Measurements from ENCODE around the gene ALPI. TPM values are rescaled to one million over a fixed set of nuclear protein-coding genes. Genes with fewer than 3 reads are reported as not detected.
"Not testable (repeated sequence)": the region's sequence is repeated elsewhere in the genome, so short reads cannot be mapped to it uniquely, and the experiment has no call there.

Gene ALPI
- total RNA-seq = not detected
- not detected for polyA plus RNA-seq (2013, experiment 1 of 2)
- not detected for polyA plus RNA-seq (2013, experiment 2 of 2)
- long read RNA-seq, experiment 1 = 0 reads
- long read RNA-seq, experiment 2 = 0 reads
- long read RNA-seq, experiment 3 = 0 reads
- long read RNA-seq, experiment 4 = 0 reads

DNA sequence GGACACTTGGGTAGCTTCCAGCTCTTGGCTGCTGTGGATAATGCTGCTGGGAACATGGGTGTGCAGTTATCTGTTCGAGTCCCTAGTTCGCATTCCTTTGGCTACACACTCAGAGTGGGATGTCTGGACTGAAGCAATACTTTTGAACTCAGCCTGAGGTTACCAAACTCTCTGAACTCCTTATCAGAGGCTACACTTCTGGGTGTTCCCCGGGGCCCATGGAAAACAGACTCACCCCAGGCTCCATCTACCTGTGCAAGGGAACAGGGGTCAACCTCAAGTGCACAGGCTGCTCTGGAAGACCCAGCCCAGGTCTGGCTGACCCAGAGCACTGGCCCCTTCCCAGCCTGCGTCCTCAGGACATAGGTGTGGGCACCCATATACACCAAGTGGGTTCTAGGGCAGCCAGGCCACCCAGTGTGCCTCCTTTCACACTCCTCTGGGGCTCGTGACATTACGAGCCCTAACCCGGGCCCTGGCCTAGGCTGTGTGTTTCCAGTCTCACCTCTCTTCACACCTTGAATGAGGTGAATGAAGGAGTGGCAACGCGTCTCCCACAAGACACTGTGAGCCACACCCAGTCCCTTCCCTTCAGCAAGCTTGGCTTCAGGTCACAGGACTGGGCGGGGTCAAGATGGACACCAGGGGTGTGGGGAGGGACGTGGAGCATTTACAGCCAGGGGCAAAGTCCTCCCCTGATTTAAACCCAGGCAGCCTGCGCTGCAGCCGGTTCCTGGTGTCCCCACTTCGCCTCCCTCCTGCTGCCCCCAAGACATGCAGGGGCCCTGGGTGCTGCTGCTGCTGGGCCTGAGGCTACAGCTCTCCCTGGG, at the start of gene ALPI:
ALPI (plus strand) TSS at position 728 of the 830 bp plus-strand sequence; CDS start at position 775, 47 bp downstream.
- H3K27ac Mint-ChIP-seq = no peak within 1 kb of the TSS
- H3K4me1 Mint-ChIP-seq = peaks cover 1% of the 10 kb centered on the region
- Histone ChIP-seq H3K27ac (ENCODE audit: low read depth, low read length) (no peak within 1 kb of the TSS), H3K27me3 (ENCODE audit: control insufficient read depth, insufficient read depth, low read length, poor library complexity, severe bottlenecking) (no peaks in the 10 kb centered on the region), H3K9me3 (ENCODE audit: control insufficient read depth, low read length) (no peaks in the 10 kb centered on the region), H3K9ac (ENCODE audit: extremely low read depth, low read length, poor library complexity, severe bottlenecking) (no peak within 1 kb of the TSS), H3K4me1 (ENCODE audit: control insufficient read depth, insufficient read depth, low read length) (no peaks in the 10 kb centered on the region), H3K4me3 (ENCODE audit: low read length) (no peak within 1 kb of the TSS), H3K36me3 (ENCODE audit: control insufficient read depth, insufficient read depth, low read length) (no peaks in the 10 kb centered on the region)
- TF ChIP-seq, protein P1, sequence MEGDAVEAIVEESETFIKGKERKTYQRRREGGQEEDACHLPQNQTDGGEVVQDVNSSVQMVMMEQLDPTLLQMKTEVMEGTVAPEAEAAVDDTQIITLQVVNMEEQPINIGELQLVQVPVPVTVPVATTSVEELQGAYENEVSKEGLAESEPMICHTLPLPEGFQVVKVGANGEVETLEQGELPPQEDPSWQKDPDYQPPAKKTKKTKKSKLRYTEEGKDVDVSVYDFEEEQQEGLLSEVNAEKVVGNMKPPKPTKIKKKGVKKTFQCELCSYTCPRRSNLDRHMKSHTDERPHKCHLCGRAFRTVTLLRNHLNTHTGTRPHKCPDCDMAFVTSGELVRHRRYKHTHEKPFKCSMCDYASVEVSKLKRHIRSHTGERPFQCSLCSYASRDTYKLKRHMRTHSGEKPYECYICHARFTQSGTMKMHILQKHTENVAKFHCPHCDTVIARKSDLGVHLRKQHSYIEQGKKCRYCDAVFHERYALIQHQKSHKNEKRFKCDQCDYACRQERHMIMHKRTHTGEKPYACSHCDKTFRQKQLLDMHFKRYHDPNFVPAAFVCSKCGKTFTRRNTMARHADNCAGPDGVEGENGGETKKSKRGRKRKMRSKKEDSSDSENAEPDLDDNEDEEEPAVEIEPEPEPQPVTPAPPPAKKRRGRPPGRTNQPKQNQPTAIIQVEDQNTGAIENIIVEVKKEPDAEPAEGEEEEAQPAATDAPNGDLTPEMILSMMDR (conservative IDR thresholded peaks at IDR 0.05) = no peak
- no peak within 1 kb of the TSS for H3K4me3 Mint-ChIP-seq
- 87 to 91% methylated on average over 4 to 14 of the region's 14 CpGs for WGBS, 2 experiments (ENCODE audit: insufficient coverage in 1 of 2, insufficient read length in 1 of 2)
- peaks cover 15% of the 10 kb centered on the region for H3K27me3 Mint-ChIP-seq (ENCODE audit: insufficient read depth)
- no peaks in the 10 kb centered on the region for H3K9me3 Mint-ChIP-seq
- DNase-seq = peak; percentile 47
- no peaks in the 10 kb centered on the region for H3K36me3 Mint-ChIP-seq (ENCODE audit: low read depth)

DNA sequence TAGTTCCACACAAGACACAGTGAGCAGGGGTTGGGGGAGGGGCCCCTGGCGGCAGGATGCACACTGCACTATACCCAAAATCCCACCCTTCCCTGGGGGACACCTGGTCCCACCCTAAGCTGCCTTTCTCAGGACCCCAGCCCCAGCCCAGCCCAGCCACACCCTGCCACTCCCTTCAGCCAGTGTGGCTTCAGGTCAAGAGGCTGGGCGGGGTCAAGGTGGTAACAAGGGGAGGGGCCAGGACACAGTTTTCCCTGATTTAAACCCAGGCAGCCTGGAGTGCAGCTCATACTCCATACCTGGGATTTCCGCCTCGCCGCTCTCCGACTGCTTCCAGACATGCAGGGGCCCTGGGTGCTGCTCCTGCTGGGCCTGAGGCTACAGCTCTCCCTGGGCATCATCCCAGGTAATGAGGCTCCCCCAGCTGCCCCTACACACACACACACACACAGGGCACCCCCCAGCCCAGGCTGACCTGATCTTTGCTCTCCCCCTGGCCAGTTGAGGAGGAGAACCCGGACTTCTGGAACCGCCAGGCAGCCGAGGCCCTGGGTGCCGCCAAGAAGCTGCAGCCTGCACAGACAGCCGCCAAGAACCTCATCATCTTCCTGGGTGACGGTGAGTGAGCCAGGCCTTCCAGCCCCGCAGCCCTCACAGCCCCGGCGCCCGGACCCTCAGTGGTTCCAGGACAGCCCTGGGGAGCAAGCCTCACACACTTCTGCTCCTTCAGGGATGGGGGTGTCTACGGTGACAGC, 49.2 kb upstream of the ALPI start, which contains the start of gene ALPG:
ALPG (plus strand) TSS at position 289 of the 755 bp plus-strand sequence; CDS start at position 340, 51 bp downstream.
- H3K27ac ChIP-seq (ENCODE audit: low read depth, low read length) = no peak within 1 kb of the TSS
- H3K9me3 Mint-ChIP-seq = no peaks in the 10 kb centered on the region
- TF ChIP-seq, protein P1 (conservative IDR thresholded peaks at IDR 0.05) = no peak
- H3K4me3 Mint-ChIP-seq = no peak within 1 kb of the TSS
- no peaks in the 10 kb centered on the region for H3K36me3 ChIP-seq (ENCODE audit: control insufficient read depth, insufficient read depth, low read length)
- no peaks in the 10 kb centered on the region for H3K9me3 ChIP-seq (ENCODE audit: control insufficient read depth, low read length)
- 92 to 100% methylated on average over 1 to 16 of the region's 17 CpGs for WGBS, 2 experiments (ENCODE audit: insufficient coverage in 1 of 2, insufficient read length in 1 of 2)
- H3K27me3 ChIP-seq (ENCODE audit: control insufficient read depth, insufficient read depth, low read length, poor library complexity, severe bottlenecking) = peaks cover 14% of the 10 kb centered on the region
- H3K36me3 Mint-ChIP-seq (ENCODE audit: low read depth) = no peaks in the 10 kb centered on the region
- H3K27ac Mint-ChIP-seq = no peak within 1 kb of the TSS
- DNase-seq = peak; percentile 58
- H3K27me3 Mint-ChIP-seq (ENCODE audit: insufficient read depth) = peaks cover 25% of the 10 kb centered on the region
- H3K4me3 ChIP-seq (ENCODE audit: low read length) = no peak within 1 kb of the TSS
- no peak within 1 kb of the TSS for H3K9ac ChIP-seq (ENCODE audit: extremely low read depth, low read length, poor library complexity, severe bottlenecking)
- H3K4me1 ChIP-seq (ENCODE audit: control insufficient read depth, insufficient read depth, low read length) = no peaks in the 10 kb centered on the region
- H3K4me1 Mint-ChIP-seq = peaks cover 10% of the 10 kb centered on the region

DNA sequence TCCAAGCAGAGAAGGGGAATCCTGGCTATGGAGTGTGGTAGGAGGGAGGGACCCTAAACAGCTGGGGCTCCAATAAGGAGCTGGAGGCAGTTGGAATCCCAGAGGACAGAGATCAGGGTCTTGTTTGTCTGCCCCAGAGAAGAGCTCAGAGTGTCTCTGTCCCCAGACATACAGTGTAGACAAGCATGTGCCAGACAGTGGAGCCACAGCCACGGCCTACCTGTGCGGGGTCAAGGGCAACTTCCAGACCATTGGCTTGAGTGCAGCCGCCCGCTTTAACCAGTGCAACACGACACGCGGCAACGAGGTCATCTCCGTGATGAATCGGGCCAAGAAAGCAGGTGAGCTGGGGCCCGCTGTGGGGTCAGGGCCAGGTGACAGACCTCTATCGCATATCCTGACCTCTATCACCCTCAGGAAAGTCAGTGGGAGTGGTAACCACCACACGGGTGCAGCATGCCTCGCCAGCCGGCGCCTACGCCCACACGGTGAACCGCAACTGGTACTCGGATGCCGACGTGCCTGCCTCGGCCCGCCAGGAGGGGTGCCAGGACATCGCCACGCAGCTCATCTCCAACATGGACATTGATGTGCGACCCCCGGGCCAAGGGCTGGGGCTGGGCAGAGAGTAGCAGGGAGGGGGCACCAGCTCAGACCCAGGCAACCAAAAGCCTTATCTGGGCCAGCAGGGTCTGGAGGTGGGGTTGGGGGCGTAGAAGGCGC, 48.4 kb upstream of the ALPI start:
- not testable (repeated sequence) for H3K36me3 ChIP-seq (ENCODE audit: control insufficient read depth, insufficient read depth, low read length); H3K9ac ChIP-seq (ENCODE audit: extremely low read depth, low read length, poor library complexity, severe bottlenecking); H3K4me1 Mint-ChIP-seq; H3K4me1 ChIP-seq (ENCODE audit: control insufficient read depth, insufficient read depth, low read length); H3K27ac Mint-ChIP-seq; H3K27ac ChIP-seq (ENCODE audit: low read depth, low read length); H3K9me3 Mint-ChIP-seq; H3K36me3 Mint-ChIP-seq (ENCODE audit: low read depth); H3K4me3 Mint-ChIP-seq; H3K9me3 ChIP-seq (ENCODE audit: control insufficient read depth, low read length); H3K4me3 ChIP-seq (ENCODE audit: low read length)
- WGBS, 2 experiments (ENCODE audit: insufficient coverage in 1 of 2, insufficient read length in 1 of 2) = 94 to 95% methylated on average over 17 to 26 of the region's 30 CpGs
- peak; percentile 30 for DNase-seq
- peaks cover 24% of the 10 kb centered on the region for H3K27me3 Mint-ChIP-seq (ENCODE audit: insufficient read depth)
- H3K27me3 ChIP-seq (ENCODE audit: control insufficient read depth, insufficient read depth, low read length, poor library complexity, severe bottlenecking) = peaks cover 20% of the 10 kb centered on the region

DNA sequence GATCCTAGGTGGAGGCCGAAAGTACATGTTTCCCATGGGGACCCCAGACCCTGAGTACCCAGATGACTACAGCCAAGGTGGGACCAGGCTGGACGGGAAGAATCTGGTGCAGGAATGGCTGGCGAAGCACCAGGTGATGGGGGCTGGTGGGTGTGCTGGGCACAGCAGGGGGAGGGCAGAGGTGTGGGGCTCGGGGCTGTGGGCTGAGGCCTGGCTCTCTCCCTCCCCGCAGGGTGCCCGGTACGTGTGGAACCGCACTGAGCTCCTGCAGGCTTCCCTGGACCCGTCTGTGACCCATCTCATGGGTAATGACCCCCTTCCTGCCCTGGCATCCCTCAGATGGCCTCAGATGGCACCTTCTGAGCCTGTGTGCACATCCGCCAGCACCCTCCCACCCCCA, 47.7 kb upstream of the ALPI start:
- H3K4me3 Mint-ChIP-seq; H3K36me3 Mint-ChIP-seq (ENCODE audit: low read depth); H3K36me3 ChIP-seq (ENCODE audit: control insufficient read depth, insufficient read depth, low read length); H3K9me3 ChIP-seq (ENCODE audit: control insufficient read depth, low read length); H3K4me1 Mint-ChIP-seq; H3K9ac ChIP-seq (ENCODE audit: extremely low read depth, low read length, poor library complexity, severe bottlenecking); H3K9me3 Mint-ChIP-seq; H3K27ac Mint-ChIP-seq; H3K27ac ChIP-seq (ENCODE audit: low read depth, low read length); H3K4me1 ChIP-seq (ENCODE audit: control insufficient read depth, insufficient read depth, low read length); H3K4me3 ChIP-seq (ENCODE audit: low read length): not testable (repeated sequence)
- peak; percentile 30 for DNase-seq
- peaks cover 20% of the 10 kb centered on the region for H3K27me3 ChIP-seq (ENCODE audit: control insufficient read depth, insufficient read depth, low read length, poor library complexity, severe bottlenecking)
- H3K27me3 Mint-ChIP-seq (ENCODE audit: insufficient read depth) = peaks cover 26% of the 10 kb centered on the region
- 92 to 93% methylated on average over 3 to 10 of the region's 10 CpGs for WGBS, 2 experiments (ENCODE audit: insufficient coverage in 1 of 2, insufficient read length in 1 of 2)

DNA sequence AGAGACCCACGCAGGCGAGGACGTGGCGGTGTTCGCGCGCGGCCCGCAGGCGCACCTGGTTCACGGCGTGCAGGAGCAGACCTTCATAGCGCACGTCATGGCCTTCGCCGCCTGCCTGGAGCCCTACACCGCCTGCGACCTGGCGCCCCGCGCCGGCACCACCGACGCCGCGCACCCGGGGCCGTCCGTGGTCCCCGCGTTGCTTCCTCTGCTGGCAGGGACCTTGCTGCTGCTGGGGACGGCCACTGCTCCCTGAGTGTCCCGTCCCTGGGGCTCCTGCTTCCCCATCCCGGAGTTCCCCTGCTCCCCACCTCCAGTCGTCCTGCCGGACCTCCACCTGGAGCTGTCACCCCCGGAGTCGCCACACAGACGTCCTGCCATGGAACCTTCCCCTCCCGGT, 46.3 kb upstream of the ALPI start:
- not testable (repeated sequence) for H3K4me3 Mint-ChIP-seq; H3K36me3 Mint-ChIP-seq (ENCODE audit: low read depth)

More for the DNA sequence above, 46.3 kb upstream of the ALPI start:
- H3K4me3 ChIP-seq (ENCODE audit: low read length); H3K27ac Mint-ChIP-seq; H3K9me3 ChIP-seq (ENCODE audit: control insufficient read depth, low read length); H3K9me3 Mint-ChIP-seq; H3K4me1 ChIP-seq (ENCODE audit: control insufficient read depth, insufficient read depth, low read length); H3K4me1 Mint-ChIP-seq; H3K27ac ChIP-seq (ENCODE audit: low read depth, low read length); H3K36me3 ChIP-seq (ENCODE audit: control insufficient read depth, insufficient read depth, low read length); H3K9ac ChIP-seq (ENCODE audit: extremely low read depth, low read length, poor library complexity, severe bottlenecking): not testable (repeated sequence)
- peak; percentile 43 for DNase-seq
- H3K27me3 ChIP-seq (ENCODE audit: control insufficient read depth, insufficient read depth, low read length, poor library complexity, severe bottlenecking) = peaks cover 29% of the 10 kb centered on the region
- peaks cover 29% of the 10 kb centered on the region for H3K27me3 Mint-ChIP-seq (ENCODE audit: insufficient read depth)
- 95 to 99% methylated on average over 10 to 35 of the region's 40 CpGs for WGBS, 2 experiments (ENCODE audit: insufficient coverage in 1 of 2, insufficient read length in 1 of 2)
